Mucosa of descending colon (tissue), 3 donors: ENCODE results near the gene CCT3. TPM values are rescaled to one million over a fixed set of nuclear protein-coding genes. Genes with fewer than 3 reads are reported as not detected.
A peak's percentile ranks its signal among the peaks of the same experiment; 100 is the strongest.
"Not testable (repeated sequence)": the region's sequence is repeated elsewhere in the genome, so short reads cannot be mapped to it uniquely, and the experiment has no call there.

Experiments used
- ATAC-seq: fragments of 200-7000 bp; cut with Tn5 transposase; one replicate; pipeline ENCODE4 v1.9.1; 2020; ENCODE audit warnings: mild to moderate bottlenecking, moderate library complexity
- DNase-seq, 3 donors: peaks; one replicate each; pipeline ENCODE4 v3.0.0-alpha.2; 2020
- H3K36me3 ChIP-seq: fragments of 200-600 bp; one replicate; pipeline ENCODE4 v1.8.0; 2021; ENCODE audit warnings: low read depth, mild to moderate bottlenecking
- H3K4me1 ChIP-seq: fragments of 200-600 bp; one replicate; pipeline ENCODE4 v1.8.0; 2021; ENCODE audit warnings: low read depth, mild to moderate bottlenecking
- H3K4me3 ChIP-seq: fragments of 200-600 bp; one replicate; pipeline ENCODE4 v1.8.0; 2021; ENCODE audit warnings: mild to moderate bottlenecking
- H3K9me3 ChIP-seq: fragments of 200-600 bp; one replicate; pipeline ENCODE4 v1.8.0; 2021; ENCODE audit warnings: mild to moderate bottlenecking
- intact Hi-C, 2 donors: fragments of 100-400 bp; cut with DNase I in 1 of 2; cut with micrococcal nuclease in 1 of 2; formaldehyde crosslinking; loops; one replicate each; pipeline versions ENCODE4 v1.11.0 to v1.11.1; 2022; cut with DNase I, micrococcal nuclease
- total RNA-seq, 3 donors: library from RNA; stranded (reverse); fragmentation: NEBNext Ultra II Directional in 2 of 3; extraction: Animal tissue kit (Norgen Biotek cat#: 25700) in 2 of 3; gene quantifications; one replicate each; pipeline versions ENCODE4 v1.2.1 to v1.2.4, GENCODE V29; 2021 to 2023
- TF ChIP-seq, protein P1 (sequence below): fragments of 200-600 bp; IDR thresholded peaks from one replicate; pipeline ENCODE4 v1.8.0; 2022; ENCODE audit warnings: antibody characterized with exemption, mild to moderate bottlenecking
- donor health status: DM: no; HTN: no; CAD: no; lungs with moderate emphysema.
- donor health status: DM: no; HTN: no; CAD: no.
- donor health status: DM: no; HTN: yes; CAD: no.

CCT3 gene
- total RNA-seq, 3 donors from 2014 or later = 117 to 157 (median 133) TPM

DNA sequence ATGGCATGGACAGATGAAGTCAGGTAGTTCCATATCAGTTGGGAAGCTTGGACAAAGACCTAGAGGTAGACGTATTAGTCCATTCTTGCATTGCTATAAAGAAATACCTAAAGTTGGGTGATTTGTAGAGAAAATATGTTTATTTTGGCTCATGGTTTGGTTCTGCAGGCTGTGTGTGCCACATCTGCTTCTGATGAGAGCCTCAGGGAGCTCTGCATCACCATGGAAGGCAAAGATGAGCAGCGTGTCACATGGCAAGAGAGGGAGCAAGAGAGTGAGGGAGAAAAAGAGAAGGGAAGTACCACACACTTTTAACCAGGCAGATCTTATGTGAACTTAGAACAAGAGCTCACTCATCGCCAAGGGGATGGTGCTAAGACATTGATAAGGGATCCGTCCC, 9.2 kb upstream of the CCT3 start:
- Histone ChIP-seq H3K36me3 (no peaks in the 10 kb centered on the region), H3K4me1 (no peaks in the 10 kb centered on the region), H3K4me3 (no peak overlapping the region), H3K9me3 (no peaks in the 10 kb centered on the region)
- TF ChIP-seq, protein P1, sequence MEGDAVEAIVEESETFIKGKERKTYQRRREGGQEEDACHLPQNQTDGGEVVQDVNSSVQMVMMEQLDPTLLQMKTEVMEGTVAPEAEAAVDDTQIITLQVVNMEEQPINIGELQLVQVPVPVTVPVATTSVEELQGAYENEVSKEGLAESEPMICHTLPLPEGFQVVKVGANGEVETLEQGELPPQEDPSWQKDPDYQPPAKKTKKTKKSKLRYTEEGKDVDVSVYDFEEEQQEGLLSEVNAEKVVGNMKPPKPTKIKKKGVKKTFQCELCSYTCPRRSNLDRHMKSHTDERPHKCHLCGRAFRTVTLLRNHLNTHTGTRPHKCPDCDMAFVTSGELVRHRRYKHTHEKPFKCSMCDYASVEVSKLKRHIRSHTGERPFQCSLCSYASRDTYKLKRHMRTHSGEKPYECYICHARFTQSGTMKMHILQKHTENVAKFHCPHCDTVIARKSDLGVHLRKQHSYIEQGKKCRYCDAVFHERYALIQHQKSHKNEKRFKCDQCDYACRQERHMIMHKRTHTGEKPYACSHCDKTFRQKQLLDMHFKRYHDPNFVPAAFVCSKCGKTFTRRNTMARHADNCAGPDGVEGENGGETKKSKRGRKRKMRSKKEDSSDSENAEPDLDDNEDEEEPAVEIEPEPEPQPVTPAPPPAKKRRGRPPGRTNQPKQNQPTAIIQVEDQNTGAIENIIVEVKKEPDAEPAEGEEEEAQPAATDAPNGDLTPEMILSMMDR = no peak
- intact Hi-C loops = no loop called here
- DNase-seq (no peak), ATAC-seq (no peak)

DNA sequence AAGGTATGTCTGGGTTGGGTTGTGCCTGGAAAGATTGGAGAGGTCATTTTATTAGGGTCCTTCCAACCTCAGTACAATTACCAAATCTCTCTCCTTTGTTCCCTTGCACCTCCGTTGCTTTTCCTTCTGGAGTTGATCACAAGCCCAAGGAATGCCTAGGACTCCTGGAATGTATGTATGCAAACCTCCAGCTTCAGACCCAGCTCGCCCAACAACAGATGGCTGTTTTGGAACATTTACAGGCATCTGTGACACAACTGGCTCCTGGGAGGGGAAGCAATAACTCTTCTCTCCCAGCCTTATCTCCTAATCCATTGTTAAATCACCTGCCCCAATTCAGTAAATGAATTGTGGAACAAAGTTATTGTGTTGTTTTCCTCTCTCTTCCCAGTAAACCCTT, 8.5 kb upstream of the CCT3 start:
- TF ChIP-seq, protein P1 = no peak
- no peak for DNase-seq
- ATAC-seq = no peak
- Histone ChIP-seq H3K36me3 (no peaks in the 10 kb centered on the region), H3K4me1 (no peaks in the 10 kb centered on the region), H3K4me3 (no peak overlapping the region), H3K9me3 (no peaks in the 10 kb centered on the region)
- intact Hi-C loops = no loop called here

GRCh38 chr1:156346035-156346434, 7.9 kb upstream of the CCT3 start:
- intact Hi-C loops, ATAC-seq, DNase-seq: not testable (repeated sequence)

GRCh38 chr1:156344409-156344808, 6.3 kb upstream of the CCT3 start:
- DNase-seq (no peak), ATAC-seq (no peak)
- intact Hi-C loops = no loop called here
- H3K36me3 ChIP-seq = no peaks in the 10 kb centered on the region
- no peaks in the 10 kb centered on the region for H3K4me1 ChIP-seq
- H3K4me3 ChIP-seq = no peak overlapping the region
- no peaks in the 10 kb centered on the region for H3K9me3 ChIP-seq
- TF ChIP-seq, protein P1 = no peak

More at GRCh38 chr1:156346035-156346434, 7.9 kb upstream of the CCT3 start:
- H3K4me1 ChIP-seq, H3K36me3 ChIP-seq, H3K9me3 ChIP-seq, H3K4me3 ChIP-seq: not testable (repeated sequence)

DNA sequence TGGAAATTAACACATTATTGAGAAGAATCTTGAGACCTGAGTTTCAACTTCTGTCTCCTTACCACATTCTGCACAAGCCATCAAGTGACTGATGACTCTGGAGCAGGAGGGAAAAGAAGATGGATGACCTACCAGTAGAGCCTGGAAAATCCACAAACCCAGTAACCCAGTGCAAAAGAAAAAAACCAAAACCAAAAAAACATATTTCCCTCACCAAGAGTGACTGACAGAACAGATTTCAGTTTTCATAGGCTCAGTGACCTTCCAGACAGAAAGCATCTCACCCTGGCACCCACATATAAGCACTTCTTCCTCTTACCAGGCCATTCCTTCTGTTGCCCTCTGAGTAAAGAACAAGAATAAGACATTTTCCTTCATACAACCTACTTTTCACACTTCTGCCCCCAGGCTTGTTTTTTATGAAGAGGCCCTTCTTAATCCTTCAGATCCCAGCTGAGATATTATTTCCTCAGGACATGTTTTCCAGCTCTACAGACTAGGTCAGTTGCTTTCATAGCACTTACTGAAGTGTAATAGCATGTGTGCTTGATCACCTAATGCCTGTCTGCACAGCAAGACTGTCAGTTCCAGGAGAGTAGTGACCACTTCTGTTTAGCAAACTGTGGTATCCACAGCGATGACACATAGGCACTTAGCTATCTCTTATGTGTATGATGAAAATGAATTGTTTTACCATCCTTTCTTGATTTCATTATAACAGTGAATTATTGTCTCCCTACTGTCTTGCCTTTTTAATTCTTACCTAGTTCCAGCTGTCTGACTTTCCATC, 4.3 kb upstream of the CCT3 start:
- DNase-seq (no peak), ATAC-seq (no peak)
- TF ChIP-seq, protein P1 = no peak
- H3K4me1 ChIP-seq = peaks cover under 1% of the 10 kb centered on the region
- H3K9me3 ChIP-seq = no peaks in the 10 kb centered on the region
- H3K4me3 ChIP-seq = no peak overlapping the region
- intact Hi-C loops = no loop called here
- no peaks in the 10 kb centered on the region for H3K36me3 ChIP-seq

GRCh38 chr1:156337888-156338179, 258 bp downstream of the CCT3 start:
- TF ChIP-seq, protein P1 = no peak
- no peaks in the 10 kb centered on the region for H3K36me3 ChIP-seq
- H3K4me1 ChIP-seq = peaks cover 17% of the 10 kb centered on the region
- ATAC-seq (peak; percentile 28), DNase-seq (no peak)
- H3K9me3 ChIP-seq = no peaks in the 10 kb centered on the region
- peak overlapping the region; percentile 63 for H3K4me3 ChIP-seq
- intact Hi-C loops = no loop called here
